MCF 10A (cell line): ENCODE data around the gene RAB1A. TPM values are rescaled to one million over a fixed set of nuclear protein-coding genes. Genes with fewer than 3 reads are reported as not detected.

Experiments used
- BruUV-seq: library from RNA; stranded (reverse); fragments of 400-500 nt; replicated peaks from 2 replicates; lab custom pipeline; 2021; lab: Mats Ljungman, UMichigan
- CTCF ChIA-PET: fragments of 300-600 bp; sonication (Branson Sonifier 250); formaldehyde crosslinking; extraction: SDS; loops from one replicate; lab custom pipeline; 2021; ENCODE audit warnings: antibody characterized with exemption, inconsistent platforms; lab: Yijun Ruan, JAX
- POLR2A ChIA-PET: fragments of 300-600, 350-650 bp; sonication (Branson Sonifier 250); formaldehyde crosslinking; extraction: SDS; loops from one replicate; lab custom pipeline; 2020; ENCODE audit warnings: antibody characterized with exemption, inconsistent platforms; lab: Yijun Ruan, JAX
- DNase-seq: peaks from one replicate; pipeline ENCODE4 v3.0.0-alpha.2; 2018; ENCODE audit not compliant: unreplicated experiment
- H3K27ac Mint-ChIP-seq: one replicate; pipeline ENCODE4 v1.8.0; 2022; ENCODE audit warnings: mild to moderate bottlenecking, low read depth, mixed read lengths; ENCODE audit not compliant: unreplicated experiment
- H3K27me3 Mint-ChIP-seq: one replicate; pipeline ENCODE4 v1.8.0; 2022; ENCODE audit warnings: mixed read lengths; ENCODE audit not compliant: insufficient read depth, unreplicated experiment
- H3K36me3 Mint-ChIP-seq: one replicate; pipeline ENCODE4 v1.8.0; 2022; ENCODE audit warnings: mild to moderate bottlenecking, moderate library complexity, mixed read lengths; ENCODE audit not compliant: insufficient read depth, unreplicated experiment
- H3K4me1 Mint-ChIP-seq: one replicate; pipeline ENCODE4 v1.8.0; 2022; ENCODE audit warnings: mixed read lengths; ENCODE audit not compliant: insufficient read depth, unreplicated experiment
- H3K4me3 Mint-ChIP-seq: one replicate; pipeline ENCODE4 v1.8.0; 2022; ENCODE audit warnings: mild to moderate bottlenecking, moderate library complexity, mixed read lengths; ENCODE audit not compliant: unreplicated experiment
- H3K9me3 Mint-ChIP-seq: one replicate; pipeline ENCODE4 v1.8.0; 2022; ENCODE audit warnings: mixed read lengths; ENCODE audit not compliant: unreplicated experiment
- intact Hi-C: fragments of 100-400 bp; cut with micrococcal nuclease; formaldehyde crosslinking; loops from 2 replicates; pipeline ENCODE4 v1.14.1; 2022
- total RNA-seq: library from RNA; stranded (reverse); gene quantifications from 2 replicates; pipeline ENCODE4 v1.2.3, GENCODE V29; 2022
- TF ChIP-seq, protein P1 (sequence below): fragments of 200-600 bp; IDR thresholded peaks from one replicate; pipeline ENCODE4 v1.8.0; 2022; ENCODE audit warnings: antibody characterized with exemption, mild to moderate bottlenecking; ENCODE audit not compliant: unreplicated experiment

Gene RAB1A
- total RNA-seq, 1 experiment from 2014 or later = 131 TPM

DNA sequence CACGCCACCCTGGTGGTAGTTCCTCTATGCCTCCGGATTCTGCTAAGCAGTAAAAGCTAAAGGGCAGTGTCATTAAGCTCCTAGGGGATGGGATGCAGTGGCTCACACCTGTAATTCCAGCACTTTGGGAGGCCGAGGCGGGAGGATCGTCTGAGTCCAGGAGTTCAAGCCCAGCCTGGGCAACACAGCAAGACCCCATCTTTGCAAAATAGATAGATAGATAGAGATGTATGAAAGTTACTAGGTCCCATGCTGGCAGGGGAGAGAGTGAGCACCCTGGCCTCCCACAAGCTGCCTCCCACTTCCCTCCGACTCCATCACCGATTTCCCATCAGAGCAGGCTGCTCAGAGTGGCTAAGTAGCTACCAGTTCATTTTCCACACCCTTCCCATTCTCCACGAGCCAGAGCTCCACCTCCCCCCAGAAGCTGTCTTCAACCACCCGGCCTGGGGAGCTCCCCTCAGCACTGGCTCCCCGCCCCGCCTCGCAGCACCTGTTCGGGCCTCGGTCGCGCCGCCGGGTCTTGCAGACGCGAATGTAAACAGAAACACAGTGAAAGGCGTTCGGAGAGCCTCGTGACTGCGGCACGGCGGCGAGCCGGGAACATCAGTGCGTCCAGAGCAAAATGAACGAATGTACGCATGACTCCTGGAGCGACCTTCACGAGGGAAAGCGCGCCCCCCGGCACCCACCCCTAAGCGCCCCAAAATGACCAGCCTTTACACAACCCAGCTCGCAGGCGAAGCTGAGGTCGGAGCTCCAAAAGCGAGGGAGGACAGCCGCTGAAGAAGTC, 74.3 kb downstream of the RAB1A start:
- TF ChIP-seq, protein P1, sequence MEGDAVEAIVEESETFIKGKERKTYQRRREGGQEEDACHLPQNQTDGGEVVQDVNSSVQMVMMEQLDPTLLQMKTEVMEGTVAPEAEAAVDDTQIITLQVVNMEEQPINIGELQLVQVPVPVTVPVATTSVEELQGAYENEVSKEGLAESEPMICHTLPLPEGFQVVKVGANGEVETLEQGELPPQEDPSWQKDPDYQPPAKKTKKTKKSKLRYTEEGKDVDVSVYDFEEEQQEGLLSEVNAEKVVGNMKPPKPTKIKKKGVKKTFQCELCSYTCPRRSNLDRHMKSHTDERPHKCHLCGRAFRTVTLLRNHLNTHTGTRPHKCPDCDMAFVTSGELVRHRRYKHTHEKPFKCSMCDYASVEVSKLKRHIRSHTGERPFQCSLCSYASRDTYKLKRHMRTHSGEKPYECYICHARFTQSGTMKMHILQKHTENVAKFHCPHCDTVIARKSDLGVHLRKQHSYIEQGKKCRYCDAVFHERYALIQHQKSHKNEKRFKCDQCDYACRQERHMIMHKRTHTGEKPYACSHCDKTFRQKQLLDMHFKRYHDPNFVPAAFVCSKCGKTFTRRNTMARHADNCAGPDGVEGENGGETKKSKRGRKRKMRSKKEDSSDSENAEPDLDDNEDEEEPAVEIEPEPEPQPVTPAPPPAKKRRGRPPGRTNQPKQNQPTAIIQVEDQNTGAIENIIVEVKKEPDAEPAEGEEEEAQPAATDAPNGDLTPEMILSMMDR = no peak
- no TSS peak for BruUV-seq
- no peak for DNase-seq
- ChIA-PET POLR2A (interaction anchor here (0.5 to 5.2 kb wide), 32 partner anchors 8 to 1185 kb away, joined by 3 to 72 read pairs (median 4); partner anchors contain the start of genes ACTR2 and RAB1A), CTCF (interaction anchor here (0.6 to 2.8 kb wide), 14 partner anchors 9 to 518 kb away, joined by 3 to 13 read pairs (median 3); no protein-coding TSS in a partner anchor)
- H3K4me1 Mint-ChIP-seq = peaks cover 9% of the 10 kb centered on the region
- no peaks in the 10 kb centered on the region for H3K27me3 Mint-ChIP-seq
- no peaks in the 10 kb centered on the region for H3K9me3 Mint-ChIP-seq
- H3K27ac Mint-ChIP-seq = peak overlapping the region; percentile 39
- H3K36me3 Mint-ChIP-seq = no peaks in the 10 kb centered on the region
- peak overlapping the region; percentile 90 for H3K4me3 Mint-ChIP-seq
- intact Hi-C loops = loop anchor here (2.0 to 5.0 kb wide), 2 partner anchors 112 to 131 kb away; no protein-coding TSS in a partner anchor

DNA sequence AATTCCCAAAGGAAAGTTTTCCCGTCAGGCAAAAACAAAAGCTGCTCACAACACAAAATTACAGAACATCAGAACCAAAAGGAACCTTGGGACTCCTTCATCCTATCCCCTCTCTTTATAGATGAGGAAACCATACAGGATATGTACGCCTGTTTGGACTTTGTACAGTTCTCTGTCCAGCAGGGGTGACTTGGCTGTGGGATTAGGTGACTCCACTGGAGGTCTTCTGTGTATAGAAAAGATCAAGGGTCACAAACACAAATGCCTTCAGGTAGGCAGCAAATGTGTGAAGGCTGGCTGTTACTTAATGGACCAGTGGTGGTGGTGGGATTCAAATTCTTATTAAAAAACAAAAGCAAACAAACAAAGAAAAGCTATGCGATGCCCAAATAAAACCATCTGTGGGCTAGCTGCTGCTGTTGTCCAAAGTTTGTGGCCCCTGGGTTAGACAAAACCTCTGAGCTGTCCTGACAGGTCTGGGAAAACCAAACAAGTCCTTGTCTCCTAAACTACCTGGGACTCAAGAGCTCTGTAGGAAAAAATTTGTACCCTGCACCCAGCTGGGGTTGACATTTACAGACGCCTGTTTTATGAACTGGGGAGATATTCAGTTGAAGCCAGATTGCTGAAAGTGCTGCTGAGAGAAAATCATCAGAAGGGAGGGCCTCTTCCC, 75.0 kb downstream of the RAB1A start:
- no peak overlapping the region for H3K27ac Mint-ChIP-seq
- no peaks in the 10 kb centered on the region for H3K27me3 Mint-ChIP-seq
- H3K4me1 Mint-ChIP-seq = peaks cover 9% of the 10 kb centered on the region
- no peaks in the 10 kb centered on the region for H3K36me3 Mint-ChIP-seq
- CTCF ChIA-PET = interaction anchor here (0.7 to 2.8 kb wide), 10 partner anchors 9 to 137 kb away, joined by 3 to 13 read pairs (median 5); no protein-coding TSS in a partner anchor
- intact Hi-C loops = loop anchor here (5.0 kb wide), 1 partner anchor 112 kb away; no protein-coding TSS in a partner anchor
- BruUV-seq = no TSS peak
- H3K4me3 Mint-ChIP-seq = peak overlapping the region; percentile 90
- POLR2A ChIA-PET = interaction anchor here (0.6 to 5.2 kb wide), 10 partner anchors 11 to 180 kb away, joined by 3 to 72 read pairs (median 8); partner anchors contain the start of genes ACTR2 and RAB1A
- TF ChIP-seq, protein P1 = no peak
- DNase-seq = no peak
- H3K9me3 Mint-ChIP-seq = no peaks in the 10 kb centered on the region

DNA sequence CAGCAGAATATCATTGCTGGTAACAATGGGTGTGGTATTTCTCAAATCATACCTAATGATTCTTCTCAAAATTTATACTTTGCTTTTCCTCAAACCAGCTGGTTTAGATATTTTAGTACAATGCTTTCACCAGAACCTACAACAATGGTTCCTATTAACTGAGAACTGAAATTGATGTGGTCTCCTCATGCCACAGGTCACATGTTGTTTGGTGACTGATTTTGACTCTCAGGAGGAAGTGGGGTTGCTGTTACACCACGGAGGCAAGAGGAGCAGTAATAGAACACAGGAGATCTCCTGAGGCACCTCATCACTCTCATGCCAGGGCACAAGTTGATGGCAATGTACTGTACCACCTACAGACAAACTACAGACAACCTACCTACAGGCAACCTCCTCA, 76.7 kb downstream of the RAB1A start:
- Mint-ChIP-seq H3K27ac (no peak overlapping the region), H3K9me3 (no peaks in the 10 kb centered on the region), H3K27me3 (no peaks in the 10 kb centered on the region), H3K4me1 (peaks cover 9% of the 10 kb centered on the region), H3K36me3 (no peaks in the 10 kb centered on the region), H3K4me3 (no peak overlapping the region)
- TF ChIP-seq, protein P1 = no peak
- no TSS peak for BruUV-seq
- DNase-seq = no peak
- CTCF ChIA-PET = interaction anchor here (1.1 kb wide), 1 partner anchor 12 kb away, joined by 3 read pairs; no protein-coding TSS in a partner anchor
- POLR2A ChIA-PET = interaction anchor here (0.6 to 0.9 kb wide), 4 partner anchors 28 to 1224 kb away, joined by 3 to 6 read pairs (median 4); partner anchors contain the start of gene ACTR2
- intact Hi-C loops = no loop called here
